ENCODE measurements around the gene CCDC137.

The CCDC137 gene

GRCh38 chr17:81701288-81702071, 34.9 kb downstream of the CCDC137 start:
- H3K4me3 ChIP-seq (ENCODE audit: low read depth, low read length), result peak overlapping the region; percentile 83
- no peak for TF ChIP-seq CTCF (IDR thresholded peaks at IDR 0.05; ENCODE audit: borderline replicate concordance, insufficient read depth, low read depth, low read length)

- TF ChIP-seq CTCF (IDR thresholded peaks at IDR 0.05; ENCODE audit: borderline replicate concordance, insufficient read depth, low read depth, low read length), result no peak
- peak within 1 kb of the TSS; percentile 83 for H3K4me3 ChIP-seq (ENCODE audit: low read depth, low read length)
These were observed 36.6 kb downstream of the CCDC137 start, which contains the start of gene MRPL12 for GRCh38 chr17:81702934-81703746. MRPL12 (plus strand) TSS chr17:81703367; CDS start chr17:81703502, 135 bp downstream.

GRCh38 chr17:81703747-81704654, 37.5 kb downstream of the CCDC137 start:
- no peak for TF ChIP-seq CTCF (IDR thresholded peaks at IDR 0.05; ENCODE audit: borderline replicate concordance, insufficient read depth, low read depth, low read length)
- peak overlapping the region; percentile 83 for H3K4me3 ChIP-seq (ENCODE audit: low read depth, low read length)

- H3K4me3 ChIP-seq (ENCODE audit: low read depth, low read length), result no peak overlapping the region
- no peak for TF ChIP-seq CTCF (IDR thresholded peaks at IDR 0.05; ENCODE audit: borderline replicate concordance, insufficient read depth, low read depth, low read length)
These were observed 39.1 kb downstream of the CCDC137 start for GRCh38 chr17:81705518-81706231.

GRCh38 chr17:81706232-81706611, 39.7 kb downstream of the CCDC137 start:
- no peak overlapping the region for H3K4me3 ChIP-seq (ENCODE audit: low read depth, low read length)
- TF ChIP-seq CTCF (IDR thresholded peaks at IDR 0.05; ENCODE audit: borderline replicate concordance, insufficient read depth, low read depth, low read length), result no peak

Measured in GM12875 (cell line).